DND-41 (cell line): ENCODE data around the gene CPXM2.

ENCODE experiments used
- ATAC-seq: fragments of 200-7000 bp; cut with Tn5 transposase; 3 replicates; pipeline ENCODE4 v1.9.1; 2021; ENCODE audit warnings: low read depth; ENCODE audit not compliant: insufficient read depth
- DNase-seq: peaks from one replicate; pipeline ENCODE4 v3.0.0-alpha.2; 2020
- H2AFZ ChIP-seq: 2 replicates; pipeline ENCODE4 v1.6.0; 2012; ENCODE audit warnings: low read depth, low read length
- H3K27ac ChIP-seq: 2 replicates; pipeline ENCODE4 v1.5.1; 2012; ENCODE audit warnings: low read length, inconsistent platforms
- H3K27me3 ChIP-seq: fragments of 200-600 bp; sonication (generic); 2 replicates; pipeline ENCODE4 v1.6.0; 2012; ENCODE audit warnings: low read length, mild to moderate bottlenecking, inconsistent platforms; ENCODE audit not compliant: insufficient read depth, poor library complexity
- H3K36me3 ChIP-seq: 2 replicates; pipeline ENCODE4 v1.5.1; 2012; ENCODE audit warnings: low read length, inconsistent platforms; ENCODE audit not compliant: insufficient read depth
- H3K4me1 ChIP-seq: 2 replicates; pipeline ENCODE4 v1.5.1; 2012; ENCODE audit warnings: mild to moderate bottlenecking, low read length; ENCODE audit not compliant: insufficient read depth
- H3K4me2 ChIP-seq: 2 replicates; pipeline ENCODE4 v1.6.0; 2012; ENCODE audit warnings: mild to moderate bottlenecking, moderate library complexity, low read length, inconsistent platforms; ENCODE audit not compliant: insufficient read depth
- H3K4me3 ChIP-seq, 2 experiments: fragments of 200-600 bp in 1 of 2; shearing (Covaris generic) in 1 of 2; 2 replicates each; pipeline ENCODE4 v1.5.1; 2012 to 2016; ENCODE audit warnings: inconsistent platforms in 2 of 2, low read length in 2 of 2, mild to moderate bottlenecking in 2 of 2, low read depth in 1 of 2, moderate library complexity in 1 of 2
- H3K79me2 ChIP-seq: 2 replicates; pipeline ENCODE4 v1.6.0; 2012; ENCODE audit warnings: low read length, inconsistent platforms; ENCODE audit not compliant: insufficient read depth
- H3K9ac ChIP-seq: 2 replicates; pipeline ENCODE4 v1.6.0; 2012; ENCODE audit warnings: low read depth, mild to moderate bottlenecking, inconsistent platforms, low read length, moderate library complexity
- H3K9me3 ChIP-seq: 2 replicates; pipeline ENCODE4 v1.5.1; 2012; ENCODE audit warnings: low read length, moderate library complexity, mild to moderate bottlenecking, inconsistent platforms; ENCODE audit not compliant: insufficient read depth, severe bottlenecking
- H4K20me1 ChIP-seq: 2 replicates; pipeline ENCODE4 v1.6.0; 2012; ENCODE audit warnings: low read length; ENCODE audit not compliant: insufficient read depth
- EZH2 ChIP-seq: IDR thresholded peaks from 3 replicates; pipeline ENCODE4 v1.6.1; 2012; ENCODE audit warnings: borderline replicate concordance, low read depth, mild to moderate bottlenecking, moderate library complexity, low read length, inconsistent platforms; ENCODE audit not compliant: severe bottlenecking
- TF ChIP-seq, protein P1 (sequence below): IDR thresholded peaks from 2 replicates; pipeline ENCODE4 v1.5.1; 2012; ENCODE audit warnings: borderline replicate concordance, low read length, moderate library complexity, mild to moderate bottlenecking; ENCODE audit not compliant: poor library complexity, severe bottlenecking; ENCODE audit errors: extremely low read depth

CPXM2 gene

DNA sequence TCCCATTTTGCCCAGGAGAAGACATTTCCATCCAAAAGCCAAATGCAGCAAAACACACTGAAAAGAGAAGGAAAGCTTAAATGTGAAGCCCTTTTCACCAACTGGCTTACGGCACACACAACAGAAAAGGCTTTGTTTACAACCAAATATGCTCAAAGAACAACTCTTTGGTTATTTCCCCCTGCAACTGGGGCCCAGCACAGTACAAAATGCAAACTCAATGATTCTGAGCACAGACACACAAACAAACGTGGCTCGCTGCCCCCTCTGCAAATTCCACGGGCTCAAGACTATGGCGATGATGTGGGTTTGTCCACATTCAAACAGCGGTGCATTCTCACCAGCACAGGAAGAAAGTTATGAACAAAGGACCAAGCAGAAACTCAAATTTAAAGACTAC lies 5.3 kb downstream of the CPXM2 start:
- Histone ChIP-seq H3K4me2 (no peak overlapping the region), H3K27ac (no peak overlapping the region)

GRCh38 chr10:123885406-123886170 lies 6.0 kb downstream of the CPXM2 start:
- H3K27me3 ChIP-seq = peaks cover 7% of the 10 kb centered on the region
- H2AFZ ChIP-seq = no peak overlapping the region
- H3K4me3 ChIP-seq = no peak overlapping the region
- H3K9me3 ChIP-seq = no peaks in the 10 kb centered on the region
- TF ChIP-seq EZH2 = no peak
- TF ChIP-seq, protein P1, sequence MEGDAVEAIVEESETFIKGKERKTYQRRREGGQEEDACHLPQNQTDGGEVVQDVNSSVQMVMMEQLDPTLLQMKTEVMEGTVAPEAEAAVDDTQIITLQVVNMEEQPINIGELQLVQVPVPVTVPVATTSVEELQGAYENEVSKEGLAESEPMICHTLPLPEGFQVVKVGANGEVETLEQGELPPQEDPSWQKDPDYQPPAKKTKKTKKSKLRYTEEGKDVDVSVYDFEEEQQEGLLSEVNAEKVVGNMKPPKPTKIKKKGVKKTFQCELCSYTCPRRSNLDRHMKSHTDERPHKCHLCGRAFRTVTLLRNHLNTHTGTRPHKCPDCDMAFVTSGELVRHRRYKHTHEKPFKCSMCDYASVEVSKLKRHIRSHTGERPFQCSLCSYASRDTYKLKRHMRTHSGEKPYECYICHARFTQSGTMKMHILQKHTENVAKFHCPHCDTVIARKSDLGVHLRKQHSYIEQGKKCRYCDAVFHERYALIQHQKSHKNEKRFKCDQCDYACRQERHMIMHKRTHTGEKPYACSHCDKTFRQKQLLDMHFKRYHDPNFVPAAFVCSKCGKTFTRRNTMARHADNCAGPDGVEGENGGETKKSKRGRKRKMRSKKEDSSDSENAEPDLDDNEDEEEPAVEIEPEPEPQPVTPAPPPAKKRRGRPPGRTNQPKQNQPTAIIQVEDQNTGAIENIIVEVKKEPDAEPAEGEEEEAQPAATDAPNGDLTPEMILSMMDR = no peak
- H4K20me1 ChIP-seq = no peaks in the 10 kb centered on the region
- H3K36me3 ChIP-seq = no peaks in the 10 kb centered on the region
- ATAC-seq = no peak
- no peaks in the 10 kb centered on the region for H3K4me1 ChIP-seq
- no peak overlapping the region for H3K4me2 ChIP-seq
- no peaks in the 10 kb centered on the region for H3K79me2 ChIP-seq
- no peak overlapping the region for H3K9ac ChIP-seq
- H3K27ac ChIP-seq = no peak overlapping the region
- no peak for DNase-seq

More for the DNA sequence above, 5.3 kb downstream of the CPXM2 start:
- TF ChIP-seq EZH2 = no peak
- TF ChIP-seq, protein P1 = no peak
- no peak for ATAC-seq
- Histone ChIP-seq H3K4me3 (no peak overlapping the region), H3K79me2 (no peaks in the 10 kb centered on the region), H4K20me1 (no peaks in the 10 kb centered on the region), H3K4me1 (no peaks in the 10 kb centered on the region), H3K27me3 (peaks cover 7% of the 10 kb centered on the region), H3K9ac (no peak overlapping the region), H2AFZ (no peak overlapping the region), H3K36me3 (no peaks in the 10 kb centered on the region), H3K9me3 (no peaks in the 10 kb centered on the region)
- DNase-seq = no peak

DNA sequence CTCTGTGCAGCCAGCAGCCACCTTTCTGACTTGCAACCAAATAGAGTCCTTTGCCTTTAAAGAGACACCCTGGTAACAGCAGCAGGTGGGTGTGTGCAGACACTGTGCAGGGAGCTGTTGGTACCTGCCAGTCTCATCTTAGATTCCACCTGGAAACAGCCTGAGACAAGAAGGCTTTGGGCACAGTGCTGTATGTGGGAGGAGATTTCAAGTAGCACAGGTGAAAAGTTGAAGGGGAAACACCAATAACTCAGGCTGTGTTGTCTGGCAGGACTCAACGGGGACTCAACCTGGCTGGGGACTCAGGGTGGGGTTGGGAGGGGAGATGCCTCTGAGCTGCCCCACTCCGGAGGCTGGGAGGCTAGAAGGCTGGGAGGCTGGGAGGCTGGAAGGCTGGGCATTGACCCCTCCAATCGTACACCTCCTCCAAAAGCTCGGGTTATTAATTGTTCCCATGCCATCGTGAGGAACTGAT lies 6.7 kb downstream of the CPXM2 start:
- no peaks in the 10 kb centered on the region for H3K79me2 ChIP-seq
- H3K36me3 ChIP-seq = no peaks in the 10 kb centered on the region
- no peak overlapping the region for H3K4me3 ChIP-seq
- H3K27me3 ChIP-seq = peaks cover 7% of the 10 kb centered on the region
- ATAC-seq = no peak
- H3K9me3 ChIP-seq = no peaks in the 10 kb centered on the region
- DNase-seq = no peak
- no peaks in the 10 kb centered on the region for H3K4me1 ChIP-seq
- H3K27ac ChIP-seq = no peak overlapping the region
- H3K4me2 ChIP-seq = no peak overlapping the region
- TF ChIP-seq, protein P1 = no peak
- H2AFZ ChIP-seq = no peak overlapping the region
- H4K20me1 ChIP-seq = no peaks in the 10 kb centered on the region
- H3K9ac ChIP-seq = no peak overlapping the region
